ENCODE data around the gene WBP11. TPM values are rescaled to one million over a fixed set of nuclear protein-coding genes. Genes with fewer than 3 reads are reported as not detected.
A peak's percentile ranks its signal among the peaks of the same experiment; 100 is the strongest.

Gene WBP11
- total and polyA plus RNA-seq, 2 of the 13 experiments (the other 11 are each of a cell fraction or from before 2014, with no cell fraction given) = 7.6 to 31.0 TPM

- H3K79me2 ChIP-seq (ENCODE audit: insufficient read depth, low read length) = peaks cover 24% of the 10 kb centered on the region
- no peaks in the 10 kb centered on the region; the same call in 1 of the 2 replicates for H4K20me1 ChIP-seq (ENCODE audit: insufficient read depth, low read length)
- H3K4me1 ChIP-seq (ENCODE audit: insufficient read depth, low read length) = peaks cover 36% of the 10 kb centered on the region
- H3K9me3 ChIP-seq (ENCODE audit: low read length) = no peaks in the 10 kb centered on the region
- H3K27me3 ChIP-seq (ENCODE audit: control insufficient read depth in 1 of 2, insufficient read depth in 2 of 2, low read length in 2 of 2) = no peaks in the 10 kb centered on the region; a peak in 1 of 5 replicates
- CTCF ChIA-PET (ENCODE audit: low intra/inter-chr PET ratio, low total read pairs) = no interaction called here
- no peaks in the 10 kb centered on the region for H3K36me3 ChIP-seq (replicated peaks in 1 of 2; ENCODE audit: control insufficient read depth in 1 of 2, insufficient read depth in 2 of 2, low read length in 2 of 2)
- H3K4me3 ChIP-seq (replicated peaks in 1 of 3; ENCODE audit: insufficient read depth in 1 of 3, low read depth in 2 of 3, low read length in 3 of 3) = peak overlapping the region; percentile 64 to 79 (median 64)
- peak overlapping the region; percentile 79 for H2AFZ ChIP-seq (ENCODE audit: low read length)
- 43% methylated on average over 12 of the region's 16 CpGs for WGBS (ENCODE audit: low lambda C conversion rate)
- H3K9ac ChIP-seq (ENCODE audit: insufficient read depth, low read depth, low read length) = peak overlapping the region; percentile 76
- DNase-seq (ENCODE audit: low spot score) (no peak), FAIRE-seq (no peak), ATAC-seq (peak; percentile 10)
- BruUV-seq (replicated peaks) = no TSS peak
- intact Hi-C loops (cut with micrococcal nuclease; ENCODE audit: unreplicated experiment) = loop anchor here (10.0 kb wide), 1 partner anchor 1111 kb away; the partner anchor contains the start of gene STRAP
- H3K27ac ChIP-seq (ENCODE audit: extremely low read length, insufficient read depth, low read length) = peak overlapping the region; percentile 73
- peak overlapping the region; percentile 58 for H3K4me2 ChIP-seq (ENCODE audit: low read depth, low read length)
- in situ Hi-C loops (cut with HindIII; ENCODE audit: extremely low pct_ligation_motif_present, low pct_unique_long_range_greater_than_20kb) = no loop called here
- TF ChIP-seq ATAD3A (CRISPR knock-in tag; IDR thresholded peaks at IDR 0.05) (no peak), POLR2G (IDR thresholded peaks at IDR 0.05; ENCODE audit: low read depth, low read length) (no peak), THAP7 (CRISPR knock-in tag; IDR thresholded peaks at IDR 0.05) (no peak), ADNP (CRISPR knock-in tag; IDR thresholded peaks at IDR 0.05) (no peak), ZNF781 (CRISPR knock-in tag; IDR thresholded peaks at IDR 0.05; ENCODE audit: borderline replicate concordance, not compliant biosample characterization) (peak; percentile 16), SIN3A (IDR thresholded peaks at IDR 0.05; ENCODE audit: borderline replicate concordance, low read depth, low read length) (0 out of 2 replicates have a peak, but pooled peaks have one; percentile 10), BORCS8-MEF2B (CRISPR knock-in tag; IDR thresholded peaks at IDR 0.05) (0 out of 2 replicates have a peak, but pooled peaks have one; percentile 1)
- POLR2A ChIA-PET = interaction anchor here (1.3 to 3.7 kb wide), 3 partner anchors 30 to 67 kb away, joined by 3 to 20 read pairs (median 4); partner anchors contain the start of genes C12orf60 and WBP11
Measured at GRCh38 chr12:14773685-14774073, 29.6 kb downstream of the WBP11 start.

- Histone ChIP-seq H4K20me1 (ENCODE audit: insufficient read depth, low read length) (no peaks in the 10 kb centered on the region; the same call in 1 of the 2 replicates), H3K4me2 (ENCODE audit: low read depth, low read length) (peak overlapping the region; percentile 58), H2AFZ (ENCODE audit: low read length) (no peak overlapping the region), H3K4me3 (replicated peaks in 1 of 3; ENCODE audit: insufficient read depth in 1 of 3, low read depth in 2 of 3, low read length in 3 of 3) (peak overlapping the region; percentile 15 to 79 (median 64); a peak in 3 of 6 replicates), H3K36me3 (replicated peaks in 1 of 2; ENCODE audit: control insufficient read depth in 1 of 2, insufficient read depth in 2 of 2, low read length in 2 of 2) (no peaks in the 10 kb centered on the region), H3K4me1 (ENCODE audit: insufficient read depth, low read length) (peaks cover 40% of the 10 kb centered on the region), H3K9me3 (ENCODE audit: low read length) (no peaks in the 10 kb centered on the region), H3K79me2 (ENCODE audit: insufficient read depth, low read length) (peaks cover 29% of the 10 kb centered on the region), H3K27ac (ENCODE audit: extremely low read length, insufficient read depth, low read length) (peak overlapping the region; percentile 73), H3K9ac (ENCODE audit: insufficient read depth, low read depth, low read length) (peak overlapping the region; percentile 76; the same call in 1 of the 2 replicates), H3K27me3 (ENCODE audit: control insufficient read depth in 1 of 2, insufficient read depth in 2 of 2, low read length in 2 of 2) (no peaks in the 10 kb centered on the region; a peak in 1 of 5 replicates)
- DNase-seq (ENCODE audit: low spot score) (no peak), FAIRE-seq (no peak), ATAC-seq (no peak)
- ChIA-PET POLR2A (interaction anchor here (1.0 to 3.7 kb wide), 4 partner anchors 9 to 68 kb away, joined by 3 to 20 read pairs (median 4); partner anchors contain the start of genes C12orf60 and WBP11), CTCF (ENCODE audit: low intra/inter-chr PET ratio, low total read pairs) (no interaction called here)
- in situ Hi-C loops (cut with HindIII; ENCODE audit: extremely low pct_ligation_motif_present, low pct_unique_long_range_greater_than_20kb) = no loop called here
- TF ChIP-seq TBX2 (CRISPR knock-in tag; IDR thresholded peaks at IDR 0.05; ENCODE audit: borderline replicate concordance) (no peak), ZFYVE20 (CRISPR knock-in tag; IDR thresholded peaks at IDR 0.05; ENCODE audit: borderline replicate concordance, low read depth) (no peak), KLF13 (CRISPR knock-in tag; IDR thresholded peaks at IDR 0.05) (no peak), SOX6 (IDR thresholded peaks at IDR 0.05) (no peak), SOX6 (CRISPR knock-in tag; IDR thresholded peaks at IDR 0.05) (no peak), ZNF674 (CRISPR knock-in tag; IDR thresholded peaks at IDR 0.05; ENCODE audit: low read depth) (no peak), MBD4 (IDR thresholded peaks at IDR 0.05; ENCODE audit: borderline replicate concordance, low read length) (no peak), ATRX (CRISPR knock-in tag; IDR thresholded peaks at IDR 0.05; ENCODE audit: borderline replicate concordance) (no peak)
- TF ChIP-seq, protein P1, sequence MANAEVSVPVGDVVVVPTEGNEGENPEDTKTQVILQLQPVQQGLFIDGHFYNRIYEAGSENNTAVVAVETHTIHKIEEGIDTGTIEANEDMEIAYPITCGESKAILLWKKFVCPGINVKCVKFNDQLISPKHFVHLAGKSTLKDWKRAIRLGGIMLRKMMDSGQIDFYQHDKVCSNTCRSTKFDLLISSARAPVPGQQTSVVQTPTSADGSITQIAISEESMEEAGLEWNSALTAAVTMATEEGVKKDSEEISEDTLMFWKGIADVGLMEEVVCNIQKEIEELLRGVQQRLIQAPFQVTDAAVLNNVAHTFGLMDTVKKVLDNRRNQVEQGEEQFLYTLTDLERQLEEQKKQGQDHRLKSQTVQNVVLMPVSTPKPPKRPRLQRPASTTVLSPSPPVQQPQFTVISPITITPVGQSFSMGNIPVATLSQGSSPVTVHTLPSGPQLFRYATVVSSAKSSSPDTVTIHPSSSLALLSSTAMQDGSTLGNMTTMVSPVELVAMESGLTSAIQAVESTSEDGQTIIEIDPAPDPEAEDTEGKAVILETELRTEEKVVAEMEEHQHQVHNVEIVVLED (CRISPR knock-in tag; IDR thresholded peaks at IDR 0.05; ENCODE audit: borderline replicate concordance) = no peak
- no TSS peak for BruUV-seq (replicated peaks)
- intact Hi-C loops (cut with micrococcal nuclease; ENCODE audit: unreplicated experiment) = loop anchor here (10.0 kb wide), 1 partner anchor 1112 kb away; the partner anchor contains the start of gene STRAP
- 78% methylated on average over 5 of the region's 5 CpGs for WGBS (ENCODE audit: low lambda C conversion rate)
Measured at GRCh38 chr12:14772946-14773345, 30.3 kb downstream of the WBP11 start.
